Measurements from ENCODE around the gene DOK3.

DOK3 gene

GRCh38 chr5:177509381-177509951 lies at the start of gene DOK3:
Gene DOK3 (minus strand): TSS chr5:177509826. CDS start chr5:177509540, 286 bp downstream.
- TF ChIP-seq CTCF (conservative IDR thresholded peaks at IDR 0.05; ENCODE audit: low read length), result no peak
- DNase-seq (ENCODE audit: low read depth), result no peak
- no peak within 1 kb of the TSS for H3K4me3 ChIP-seq (ENCODE audit: low read length)

- no peak for TF ChIP-seq CTCF (conservative IDR thresholded peaks at IDR 0.05; ENCODE audit: low read length)
- H3K4me3 ChIP-seq (ENCODE audit: low read length), result no peak overlapping the region
- no peak for DNase-seq (ENCODE audit: low read depth)
Observed at GRCh38 chr5:177557796-177558195, 48.2 kb upstream of the DOK3 start.

GRCh38 chr5:177557041-177557647 lies 47.5 kb upstream of the DOK3 start:
- DNase-seq (ENCODE audit: low read depth), result no peak
- no peak for TF ChIP-seq CTCF (conservative IDR thresholded peaks at IDR 0.05; ENCODE audit: low read length)
- no peak overlapping the region for H3K4me3 ChIP-seq (ENCODE audit: low read length)

GRCh38 chr5:177555665-177556064 lies 46.0 kb upstream of the DOK3 start:
- no peak for DNase-seq (ENCODE audit: low read depth)
- no peak overlapping the region for H3K4me3 ChIP-seq (ENCODE audit: low read length)
- no peak for TF ChIP-seq CTCF (conservative IDR thresholded peaks at IDR 0.05; ENCODE audit: low read length)

- no peak for TF ChIP-seq CTCF (conservative IDR thresholded peaks at IDR 0.05; ENCODE audit: low read length)
- no peak for DNase-seq (ENCODE audit: low read depth)
- no peak overlapping the region; the same call in 1 of the 2 replicates for H3K4me3 ChIP-seq (ENCODE audit: low read length)
Observed at GRCh38 chr5:177555228-177555627, 45.6 kb upstream of the DOK3 start.

- TF ChIP-seq CTCF (conservative IDR thresholded peaks at IDR 0.05; ENCODE audit: low read length), result peak; percentile 38
- H3K4me3 ChIP-seq (ENCODE audit: low read length), result peak within 1 kb of the TSS; percentile 80
- DNase-seq (ENCODE audit: low read depth), result peak; percentile 85
Observed at GRCh38 chr5:177554474-177555111, 45.0 kb upstream of the DOK3 start, which contains the start of gene FAM193B. Gene FAM193B (minus strand): TSS chr5:177554563. CDS start chr5:177554458, 105 bp downstream.
